Measurements from ENCODE around the gene REC114. TPM values are rescaled to one million over a fixed set of nuclear protein-coding genes. Genes with fewer than 3 reads are reported as not detected.

REC114 gene
- polyA plus RNA-seq, 1 donor (not counting 4 experiments of a cell fraction or from before 2014, with no cell fraction given) = not detected

DNA sequence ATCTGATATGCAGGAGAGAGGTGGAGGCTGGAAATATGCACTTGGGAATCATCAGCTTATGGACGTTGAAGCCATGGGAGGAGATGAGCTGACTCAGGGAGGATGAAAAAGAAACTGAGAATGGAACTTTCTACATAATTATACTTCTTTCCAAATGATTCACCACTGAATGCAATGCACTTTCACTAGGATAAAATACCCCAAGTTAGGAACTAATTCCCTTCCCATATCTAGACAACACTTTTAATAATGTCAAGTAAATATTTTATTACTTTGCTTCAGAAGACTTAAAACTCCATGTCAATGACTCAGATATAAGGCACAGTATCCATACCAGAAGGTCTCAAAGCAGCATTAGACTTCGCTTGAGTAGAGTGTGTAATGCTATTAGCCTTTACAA, 166.0 kb downstream of the REC114 start:
- no peak overlapping the region for H3K9ac ChIP-seq (ENCODE audit: control insufficient read depth, extremely low read depth, insufficient read depth, low read length)
- DNase-seq (ENCODE audit: low read depth, low spot score) = no peak
- dilution Hi-C loops (cut with MboI; ENCODE audit: extremely low pct_ligation_motif_present, low sequenced_read_pairs) = no loop called here
- FAIRE-seq = no peak
- H3K9me1 ChIP-seq (ENCODE audit: control insufficient read depth, extremely low read depth, insufficient read depth, low read length) = no peaks in the 10 kb centered on the region
- no peak overlapping the region for H2AFZ ChIP-seq (ENCODE audit: control insufficient read depth, low read length)
- no peak for TF ChIP-seq CTCF (optimal IDR thresholded peaks at IDR 0.05 in 1 of 3, IDR thresholded peaks at IDR 0.05 in 1 of 3, conservative IDR thresholded peaks at IDR 0.05 in 1 of 3; ENCODE audit: extremely low read depth in 1 of 3, insufficient read depth in 2 of 3, low read length in 3 of 3)
- no peak for TF ChIP-seq EZH2 (IDR thresholded peaks at IDR 0.05; ENCODE audit: low read length)
- H3K36me3 ChIP-seq (ENCODE audit: control insufficient read depth in 2 of 2, extremely low read depth in 1 of 2, insufficient read depth in 2 of 2, low read length in 2 of 2) = peaks cover 0 to 4% of the 10 kb centered on the region in 2 experiments
- no peaks in the 10 kb centered on the region for H3K27me3 ChIP-seq (ENCODE audit: control insufficient read depth, extremely low read depth, insufficient read depth, low read length)
- no peak overlapping the region for H3K4me2 ChIP-seq (ENCODE audit: control insufficient read depth, extremely low read depth, insufficient read depth, low read depth, low read length)
- H4K20me1 ChIP-seq (ENCODE audit: control insufficient read depth, extremely low read depth, insufficient read depth, low read length) = peaks cover 7% of the 10 kb centered on the region
- H3K9me3 ChIP-seq (ENCODE audit: control insufficient read depth, low read depth, low read length) = no peaks in the 10 kb centered on the region
- peaks cover 99% of the 10 kb centered on the region for H3K79me2 ChIP-seq (ENCODE audit: control insufficient read depth, insufficient read depth, low read length)
- no peak overlapping the region for H3K4me3 ChIP-seq (ENCODE audit: control insufficient read depth in 2 of 3, extremely low read depth in 1 of 3, insufficient read depth in 2 of 3, low read depth in 1 of 3, low read length in 3 of 3)
- no peak overlapping the region for H3K27ac ChIP-seq (ENCODE audit: control insufficient read depth, insufficient read depth, low read length)
- H3K4me1 ChIP-seq (ENCODE audit: control insufficient read depth, extremely low read depth, insufficient read depth, low read length) = peaks cover 12% of the 10 kb centered on the region

Other genes with a start within 250 kb of the REC114 start
- gene HCN4, start 74.2 kb upstream of the REC114 start, polyA plus RNA-seq = 0.01 TPM in 1 of 3 replicates, not detected in the others
- 137 to 282 TPM (median 223 TPM) in 3 replicates for gene NPTN, start 190.2 kb downstream of the REC114 start, polyA plus RNA-seq
- 48.9 to 135 TPM (median 62.9 TPM) in 3 replicates for gene CD276, start 241.2 kb downstream of the REC114 start, polyA plus RNA-seq